Chondrocyte (in vitro differentiated cells): ENCODE data around the gene LCMT2. TPM values are rescaled to one million over a fixed set of nuclear protein-coding genes. Genes with fewer than 3 reads are reported as not detected.

Experiments used
- DNase-seq: peaks from one replicate; pipeline ENCODE4 v3.0.0; 2021; ENCODE audit warnings: mixed read lengths, low spot score
- H3K27ac Mint-ChIP-seq: one replicate; pipeline ENCODE4 v1.8.0; 2021; ENCODE audit warnings: mild to moderate bottlenecking, moderate library complexity, mixed read lengths; ENCODE audit not compliant: unreplicated experiment
- H3K27me3 Mint-ChIP-seq: 2 replicates; pipeline ENCODE4 v1.8.0; 2021; ENCODE audit warnings: low read depth, mixed read lengths
- H3K36me3 Mint-ChIP-seq: 2 replicates; pipeline ENCODE4 v1.8.0; 2021; ENCODE audit warnings: low read depth, mixed read lengths
- H3K4me1 Mint-ChIP-seq: 2 replicates; pipeline ENCODE4 v1.8.0; 2021; ENCODE audit warnings: low read depth, mild to moderate bottlenecking, mixed read lengths
- H3K4me3 Mint-ChIP-seq: one replicate; pipeline ENCODE4 v1.8.0; 2021; ENCODE audit warnings: mild to moderate bottlenecking, moderate library complexity, mixed read lengths; ENCODE audit not compliant: unreplicated experiment
- H3K9me3 Mint-ChIP-seq: 2 replicates; pipeline ENCODE4 v1.8.0; 2021; ENCODE audit warnings: low read depth, mixed read lengths
- total RNA-seq: library from RNA; stranded (reverse); gene quantifications from 3 replicates; pipeline ENCODE4 v1.2.1, GENCODE V29; 2021
- TF ChIP-seq, protein P1 (sequence below): fragments of 200-600 bp; sonication (generic); IDR thresholded peaks from 2 replicates; pipeline ENCODE4 v1.5.0; 2021; ENCODE audit warnings: antibody characterized with exemption, mild to moderate bottlenecking, moderate library complexity

LCMT2 gene
- total RNA-seq, 1 donor from 2014 or later: 8.4 TPM

DNA sequence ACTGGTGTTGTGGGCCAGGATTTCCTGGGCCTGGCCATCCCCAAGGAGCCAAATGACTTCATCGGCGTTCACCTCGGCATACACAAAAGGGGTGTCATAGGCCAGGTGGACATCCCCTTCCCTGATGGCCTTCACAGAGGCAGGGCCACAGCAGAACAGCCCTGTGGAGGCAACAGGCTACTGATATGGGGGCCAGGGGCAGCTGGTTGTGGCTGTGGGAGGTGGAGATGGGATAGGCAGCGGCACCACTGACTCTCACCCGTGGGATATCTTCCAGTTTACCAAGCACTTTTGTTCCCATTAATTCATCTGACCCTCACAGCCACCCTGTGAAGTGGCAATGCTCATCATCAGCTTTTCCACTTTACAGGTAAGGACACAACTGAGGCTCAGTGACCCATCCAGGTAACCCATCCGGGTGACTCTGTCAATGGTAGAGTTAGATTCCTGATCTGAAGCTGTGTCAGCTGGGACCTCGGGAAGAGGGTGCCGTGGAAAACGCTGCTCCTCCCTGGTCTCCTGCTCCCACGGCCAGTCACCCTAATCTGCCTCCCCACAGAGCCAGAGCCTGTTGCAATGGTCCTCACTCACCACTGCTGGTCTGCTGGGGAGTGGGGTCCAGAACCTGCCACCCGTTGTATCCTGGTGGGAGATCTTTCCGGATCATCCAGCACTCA is 48.3 kb downstream of the LCMT2 start:
- Mint-ChIP-seq H3K9me3 (no peaks in the 10 kb centered on the region), H3K27ac (no peak overlapping the region), H3K4me3 (no peak overlapping the region), H3K36me3 (peaks cover 2% of the 10 kb centered on the region), H3K4me1 (no peaks in the 10 kb centered on the region), H3K27me3 (peaks cover 56% of the 10 kb centered on the region)
- TF ChIP-seq, protein P1, sequence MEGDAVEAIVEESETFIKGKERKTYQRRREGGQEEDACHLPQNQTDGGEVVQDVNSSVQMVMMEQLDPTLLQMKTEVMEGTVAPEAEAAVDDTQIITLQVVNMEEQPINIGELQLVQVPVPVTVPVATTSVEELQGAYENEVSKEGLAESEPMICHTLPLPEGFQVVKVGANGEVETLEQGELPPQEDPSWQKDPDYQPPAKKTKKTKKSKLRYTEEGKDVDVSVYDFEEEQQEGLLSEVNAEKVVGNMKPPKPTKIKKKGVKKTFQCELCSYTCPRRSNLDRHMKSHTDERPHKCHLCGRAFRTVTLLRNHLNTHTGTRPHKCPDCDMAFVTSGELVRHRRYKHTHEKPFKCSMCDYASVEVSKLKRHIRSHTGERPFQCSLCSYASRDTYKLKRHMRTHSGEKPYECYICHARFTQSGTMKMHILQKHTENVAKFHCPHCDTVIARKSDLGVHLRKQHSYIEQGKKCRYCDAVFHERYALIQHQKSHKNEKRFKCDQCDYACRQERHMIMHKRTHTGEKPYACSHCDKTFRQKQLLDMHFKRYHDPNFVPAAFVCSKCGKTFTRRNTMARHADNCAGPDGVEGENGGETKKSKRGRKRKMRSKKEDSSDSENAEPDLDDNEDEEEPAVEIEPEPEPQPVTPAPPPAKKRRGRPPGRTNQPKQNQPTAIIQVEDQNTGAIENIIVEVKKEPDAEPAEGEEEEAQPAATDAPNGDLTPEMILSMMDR: no peak
- no peak for DNase-seq

DNA sequence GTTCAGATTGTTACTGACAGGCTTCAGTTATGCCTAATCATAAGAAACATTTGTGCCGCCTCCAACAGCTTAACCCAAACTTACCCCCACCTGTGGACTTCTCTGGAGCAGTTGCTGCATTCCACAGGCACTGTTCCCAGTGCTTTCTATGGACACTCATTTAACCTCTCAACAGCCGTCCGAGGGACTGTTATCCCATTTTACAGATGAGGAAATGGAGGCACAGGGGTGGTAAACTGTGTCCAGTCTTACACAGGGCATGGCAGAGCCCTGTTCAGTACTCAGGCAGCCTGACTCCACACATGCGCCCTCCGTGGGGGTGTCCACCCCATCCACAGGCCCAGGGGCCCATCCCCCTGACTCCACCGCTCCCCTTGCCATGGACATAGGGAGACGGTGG is 49.4 kb downstream of the LCMT2 start:
- no peaks in the 10 kb centered on the region for H3K4me1 Mint-ChIP-seq
- no peaks in the 10 kb centered on the region for H3K9me3 Mint-ChIP-seq
- no peak overlapping the region for H3K27ac Mint-ChIP-seq
- no peak for DNase-seq
- no peak overlapping the region for H3K4me3 Mint-ChIP-seq
- peaks cover 54% of the 10 kb centered on the region for H3K27me3 Mint-ChIP-seq
- TF ChIP-seq, protein P1: no peak
- H3K36me3 Mint-ChIP-seq: peaks cover 2% of the 10 kb centered on the region

DNA sequence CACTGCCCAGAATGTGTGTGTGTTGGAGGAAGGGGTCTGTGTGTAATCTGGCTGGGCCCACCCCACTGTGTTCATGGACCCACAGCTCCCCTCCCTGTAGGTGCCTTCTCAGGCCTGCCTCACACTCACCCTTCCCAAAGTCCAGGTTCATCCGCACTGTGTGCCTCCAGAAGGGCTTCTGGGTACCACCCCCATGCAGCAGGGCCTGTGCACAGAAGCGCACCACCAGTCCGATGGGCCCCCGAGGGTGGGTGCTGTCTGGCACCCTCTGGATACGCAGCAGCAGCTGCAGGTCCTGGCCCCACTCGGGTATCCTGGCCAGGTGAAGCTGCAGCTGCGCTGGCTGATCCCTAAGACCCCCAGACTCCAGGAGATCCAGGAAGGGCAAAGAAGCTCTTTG is 50.9 kb downstream of the LCMT2 start:
- Mint-ChIP-seq H3K4me1 (no peaks in the 10 kb centered on the region), H3K36me3 (peaks cover 2% of the 10 kb centered on the region), H3K9me3 (no peaks in the 10 kb centered on the region), H3K27me3 (peaks cover 56% of the 10 kb centered on the region), H3K27ac (no peak overlapping the region), H3K4me3 (no peak overlapping the region)
- DNase-seq: no peak
- TF ChIP-seq, protein P1: no peak

DNA sequence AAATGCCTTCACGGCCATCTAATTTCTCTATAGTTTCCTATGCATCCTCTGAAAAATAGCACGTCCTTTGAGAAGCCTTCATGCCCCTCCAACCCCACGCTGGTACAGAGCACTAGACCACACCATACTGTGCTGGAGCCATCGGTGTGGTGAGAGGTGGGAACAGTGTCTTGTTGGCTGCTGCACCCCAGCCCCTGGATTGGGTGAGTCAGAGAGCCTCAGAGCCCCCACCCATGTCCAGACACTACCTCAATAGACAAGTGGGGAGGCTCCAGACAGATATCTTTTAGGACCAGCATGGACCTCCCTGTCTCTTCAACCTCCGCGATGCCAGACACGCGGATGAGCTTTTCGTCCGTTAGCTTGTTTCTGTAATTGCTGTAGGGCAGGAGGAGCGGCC is 51.5 kb downstream of the LCMT2 start:
- Mint-ChIP-seq H3K4me3 (no peak overlapping the region), H3K4me1 (peaks cover 5% of the 10 kb centered on the region), H3K27ac (no peak overlapping the region), H3K9me3 (no peaks in the 10 kb centered on the region), H3K36me3 (peaks cover 2% of the 10 kb centered on the region), H3K27me3 (peaks cover 56% of the 10 kb centered on the region)
- TF ChIP-seq, protein P1: no peak
- no peak for DNase-seq

DNA sequence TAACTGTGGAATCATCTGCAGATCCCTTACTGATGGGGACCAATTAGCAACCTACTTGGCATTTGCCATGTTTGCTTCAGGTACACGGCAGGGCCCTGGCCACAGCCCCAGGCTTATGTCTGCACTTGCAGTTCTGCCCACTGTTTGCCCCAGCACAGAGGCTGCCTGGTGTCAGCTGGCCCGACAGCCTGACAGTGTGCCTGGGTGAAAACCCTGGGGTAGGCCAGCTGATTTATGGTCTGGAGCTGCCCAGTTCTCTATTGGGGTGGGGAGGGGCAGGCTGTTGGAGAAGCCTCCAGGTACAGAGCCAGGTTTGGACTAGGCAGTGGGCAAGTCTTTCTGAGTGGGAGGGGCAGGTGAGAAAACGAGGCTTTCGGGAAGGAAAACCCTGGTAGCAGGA is 52.5 kb downstream of the LCMT2 start:
- H3K27me3 Mint-ChIP-seq: peaks cover 57% of the 10 kb centered on the region
- DNase-seq: no peak
- peaks cover 2% of the 10 kb centered on the region for H3K36me3 Mint-ChIP-seq
- H3K27ac Mint-ChIP-seq: no peak overlapping the region
- no peak overlapping the region for H3K4me3 Mint-ChIP-seq
- no peaks in the 10 kb centered on the region for H3K9me3 Mint-ChIP-seq
- TF ChIP-seq, protein P1: no peak
- H3K4me1 Mint-ChIP-seq: peaks cover 6% of the 10 kb centered on the region
